SK-N-SH treated with all-trans-retinoic acid at 6 μM for 48 hours (cell line): Measurements from ENCODE around the gene C8G.

ENCODE experiments used
- ATAC-seq: fragments of 200-7000 bp; cut with Tn5 transposase; 3 replicates; pipeline ENCODE4 v1.9.1; 2020; ENCODE audit warnings: mild to moderate bottlenecking, moderate library complexity
- ARNTL ChIP-seq: fragments of 450-650 bp; formaldehyde crosslinking; IDR thresholded peaks from 2 replicates; pipeline ENCODE4 v1.5.0; 2020; ENCODE audit warnings: low read depth, mild to moderate bottlenecking, moderate library complexity, borderline replicate concordance
- CREB5 ChIP-seq: fragments of 250-450 bp; sonication (Bioruptor Pico); IDR thresholded peaks from 2 replicates; pipeline ENCODE4 v1.5.1; 2020; ENCODE audit warnings: low read depth, mild to moderate bottlenecking, moderate library complexity
- ESRRG ChIP-seq: fragments of 250-450 bp; sonication (Bioruptor Pico); IDR thresholded peaks from 2 replicates; pipeline ENCODE4 v1.6.1; 2021; ENCODE audit warnings: mild to moderate bottlenecking
- GLIS3 ChIP-seq: fragments of 250-450 bp; sonication (Bioruptor Pico); IDR thresholded peaks from 2 replicates; pipeline ENCODE4 v1.5.0; 2020; ENCODE audit warnings: mild to moderate bottlenecking, moderate library complexity
- OSR1 ChIP-seq: fragments of 250-450 bp; sonication (Bioruptor Pico); IDR thresholded peaks from 2 replicates; pipeline ENCODE4 v1.8.0; 2022; ENCODE audit warnings: moderate library complexity, mild to moderate bottlenecking, inconsistent platforms
- POU6F1 ChIP-seq: fragments of 250-450 bp; sonication (Bioruptor Pico); IDR thresholded peaks from 2 replicates; pipeline ENCODE4 v1.8.0; 2021; ENCODE audit warnings: low read depth, mild to moderate bottlenecking, moderate library complexity, borderline replicate concordance
- PPARA ChIP-seq: fragments of 250-450 bp; sonication (Bioruptor Pico); IDR thresholded peaks from 2 replicates; pipeline ENCODE4 v1.5.0; 2020; ENCODE audit warnings: mild to moderate bottlenecking, borderline replicate concordance
- RARB ChIP-seq: fragments of 250-450 bp; sonication (Bioruptor Pico); IDR thresholded peaks from 2 replicates; pipeline ENCODE4 v1.8.0; 2021; ENCODE audit warnings: mild to moderate bottlenecking, moderate library complexity
- SNAI2 ChIP-seq: fragments of 250-450 bp; sonication (Bioruptor Pico); IDR thresholded peaks from 2 replicates; pipeline ENCODE4 v1.5.0; 2020; ENCODE audit warnings: mild to moderate bottlenecking, moderate library complexity
- TCF4 ChIP-seq: fragments of 250-450 bp; sonication (Bioruptor Pico); IDR thresholded peaks from 2 replicates; pipeline ENCODE4 v1.8.0; 2021; ENCODE audit warnings: mild to moderate bottlenecking, moderate library complexity, borderline replicate concordance
- ZC3H10 ChIP-seq: fragments of 250-450 bp; sonication (Bioruptor Pico); IDR thresholded peaks from 2 replicates; pipeline ENCODE4 v1.5.1; 2021; ENCODE audit warnings: mild to moderate bottlenecking, moderate library complexity
- ZFP3 ChIP-seq: fragments of 250-450 bp; sonication (Bioruptor Pico); IDR thresholded peaks from 2 replicates; pipeline ENCODE4 v1.5.0; 2020; ENCODE audit warnings: mild to moderate bottlenecking, moderate library complexity
- ZFP30 ChIP-seq: fragments of 450-650 bp; formaldehyde crosslinking; IDR thresholded peaks from 2 replicates; pipeline ENCODE4 v1.5.0; 2022; ENCODE audit warnings: mild to moderate bottlenecking, moderate library complexity
- ZNF565 ChIP-seq: fragments of 450-650 bp; formaldehyde crosslinking; conservative IDR thresholded peaks from 2 replicates; pipeline ENCODE4 v1.5.0; 2020; ENCODE audit warnings: low read depth, mild to moderate bottlenecking, moderate library complexity
- ZNF8 ChIP-seq: fragments of 450-650 bp; formaldehyde crosslinking; IDR thresholded peaks from 2 replicates; pipeline ENCODE4 v1.5.0; 2020; ENCODE audit warnings: mild to moderate bottlenecking, moderate library complexity
- TF ChIP-seq, protein P1 (sequence below): fragments of 250-450 bp; sonication (Bioruptor Pico); IDR thresholded peaks from 2 replicates; pipeline ENCODE4 v1.8.0; 2020; ENCODE audit warnings: mild to moderate bottlenecking, moderate library complexity, borderline replicate concordance
- TF ChIP-seq, protein P2 (sequence below): fragments of 250-450 bp; sonication (Bioruptor Pico); IDR thresholded peaks from 2 replicates; pipeline ENCODE4 v1.5.1; 2021; ENCODE audit warnings: mild to moderate bottlenecking, moderate library complexity

The C8G gene

DNA sequence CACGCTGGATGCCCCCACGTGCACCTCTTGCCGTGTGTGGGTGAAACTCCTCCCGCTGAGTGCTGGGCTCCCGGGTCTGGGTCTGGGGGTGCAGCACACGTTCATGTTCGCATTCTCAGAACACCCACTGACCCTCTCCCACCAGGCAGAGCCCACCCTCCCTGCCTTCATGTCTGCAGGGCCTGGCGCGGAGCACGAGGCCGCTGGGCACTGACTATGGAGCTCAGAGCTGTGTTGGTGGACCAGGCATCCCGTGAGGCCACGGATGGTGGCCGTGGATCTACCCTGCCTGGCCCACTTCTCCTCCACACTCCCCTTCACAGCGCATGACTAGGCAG lies 15.9 kb downstream of the C8G start (continued):
- TF ChIP-seq CREB5 (CRISPR knock-in tag) (no peak), SNAI2 (CRISPR knock-in tag) (no peak), ZNF565 (CRISPR knock-in tag) (no peak)
- TF ChIP-seq, protein P1, sequence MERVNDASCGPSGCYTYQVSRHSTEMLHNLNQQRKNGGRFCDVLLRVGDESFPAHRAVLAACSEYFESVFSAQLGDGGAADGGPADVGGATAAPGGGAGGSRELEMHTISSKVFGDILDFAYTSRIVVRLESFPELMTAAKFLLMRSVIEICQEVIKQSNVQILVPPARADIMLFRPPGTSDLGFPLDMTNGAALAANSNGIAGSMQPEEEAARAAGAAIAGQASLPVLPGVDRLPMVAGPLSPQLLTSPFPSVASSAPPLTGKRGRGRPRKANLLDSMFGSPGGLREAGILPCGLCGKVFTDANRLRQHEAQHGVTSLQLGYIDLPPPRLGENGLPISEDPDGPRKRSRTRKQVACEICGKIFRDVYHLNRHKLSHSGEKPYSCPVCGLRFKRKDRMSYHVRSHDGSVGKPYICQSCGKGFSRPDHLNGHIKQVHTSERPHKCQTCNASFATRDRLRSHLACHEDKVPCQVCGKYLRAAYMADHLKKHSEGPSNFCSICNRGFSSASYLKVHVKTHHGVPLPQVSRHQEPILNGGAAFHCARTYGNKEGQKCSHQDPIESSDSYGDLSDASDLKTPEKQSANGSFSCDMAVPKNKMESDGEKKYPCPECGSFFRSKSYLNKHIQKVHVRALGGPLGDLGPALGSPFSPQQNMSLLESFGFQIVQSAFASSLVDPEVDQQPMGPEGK: no peak

DNA sequence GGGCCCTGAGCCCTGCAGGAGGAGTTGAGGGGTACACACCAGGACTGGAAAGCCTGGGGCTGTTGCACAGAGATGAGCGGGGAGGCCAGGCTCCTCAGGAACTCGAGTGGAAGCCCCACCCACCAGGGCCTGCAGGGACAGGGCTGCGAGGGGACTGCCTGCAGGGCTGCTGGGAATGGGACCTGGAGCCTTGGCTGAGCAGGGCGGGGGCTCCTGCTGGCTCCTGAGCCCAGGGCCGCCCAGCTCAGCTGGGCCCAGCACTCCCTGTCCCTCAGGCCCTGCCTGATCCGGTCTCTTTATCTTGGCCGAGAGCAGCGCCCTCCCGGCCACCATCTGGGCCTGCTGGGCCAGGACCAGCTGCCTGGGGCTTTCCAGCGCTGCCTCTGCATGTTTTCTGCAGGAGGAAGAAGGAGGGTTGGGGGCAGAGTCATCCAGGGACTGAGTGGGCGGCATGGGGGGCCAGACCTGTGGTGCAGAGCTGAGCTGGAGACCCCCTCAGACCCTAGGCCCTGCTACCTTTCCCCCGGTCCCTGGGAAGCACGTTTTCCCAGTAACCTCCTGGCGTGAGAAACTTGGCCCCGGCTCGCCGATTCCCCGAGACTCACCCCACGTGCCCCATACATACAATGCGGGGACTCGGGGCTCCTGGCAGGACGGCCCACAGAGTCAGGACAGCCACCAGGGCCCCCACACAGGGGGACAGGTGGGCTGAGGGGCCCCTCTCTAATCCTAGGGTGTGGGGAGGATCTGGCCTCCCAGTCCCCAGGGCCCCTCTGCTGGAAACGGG lies 16.4 kb downstream of the C8G start:
- no peak for ATAC-seq
- no peak for TF ChIP-seq ARNTL (CRISPR knock-in tag)
- no peak for TF ChIP-seq RARB (CRISPR knock-in tag)
- TF ChIP-seq, protein P1: no peak
- TF ChIP-seq GLIS3 (CRISPR knock-in tag): no peak
- TF ChIP-seq, protein P2, sequence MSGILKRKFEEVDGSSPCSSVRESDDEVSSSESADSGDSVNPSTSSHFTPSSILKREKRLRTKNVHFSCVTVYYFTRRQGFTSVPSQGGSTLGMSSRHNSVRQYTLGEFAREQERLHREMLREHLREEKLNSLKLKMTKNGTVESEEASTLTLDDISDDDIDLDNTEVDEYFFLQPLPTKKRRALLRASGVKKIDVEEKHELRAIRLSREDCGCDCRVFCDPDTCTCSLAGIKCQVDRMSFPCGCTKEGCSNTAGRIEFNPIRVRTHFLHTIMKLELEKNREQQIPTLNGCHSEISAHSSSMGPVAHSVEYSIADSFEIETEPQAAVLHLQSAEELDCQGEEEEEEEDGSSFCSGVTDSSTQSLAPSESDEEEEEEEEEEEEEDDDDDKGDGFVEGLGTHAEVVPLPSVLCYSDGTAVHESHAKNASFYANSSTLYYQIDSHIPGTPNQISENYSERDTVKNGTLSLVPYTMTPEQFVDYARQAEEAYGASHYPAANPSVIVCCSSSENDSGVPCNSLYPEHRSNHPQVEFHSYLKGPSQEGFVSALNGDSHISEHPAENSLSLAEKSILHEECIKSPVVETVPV: no peak
- no peak for TF ChIP-seq PPARA (CRISPR knock-in tag)
- TF ChIP-seq POU6F1 (CRISPR knock-in tag): no peak
- TF ChIP-seq CREB5 (CRISPR knock-in tag): no peak
- TF ChIP-seq SNAI2 (CRISPR knock-in tag): no peak
- TF ChIP-seq ZNF8 (CRISPR knock-in tag): no peak
- no peak for TF ChIP-seq ZFP3 (CRISPR knock-in tag)

DNA sequence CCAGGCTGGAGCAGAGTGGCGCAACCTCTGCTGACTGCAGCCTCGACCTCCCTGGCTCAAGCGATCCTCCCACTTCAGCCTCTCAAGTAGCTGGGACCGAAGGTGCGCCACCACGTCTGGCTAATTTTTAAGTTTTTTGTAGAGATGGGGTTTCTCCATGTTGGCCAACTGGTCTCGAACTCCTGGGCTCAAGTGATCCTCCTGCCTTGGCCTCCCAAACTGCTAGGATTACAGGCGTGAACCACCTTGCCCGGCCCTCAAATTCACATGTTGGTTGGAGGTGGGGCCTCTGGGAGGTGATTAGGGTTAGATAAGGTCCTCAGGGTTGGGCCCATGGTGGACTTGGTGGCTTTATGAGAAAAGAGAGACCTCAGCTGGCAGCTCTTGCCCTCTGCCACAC lies 17.1 kb downstream of the C8G start:
- ATAC-seq: no peak
- TF ChIP-seq ARNTL (CRISPR knock-in tag): no peak
- TF ChIP-seq CREB5 (CRISPR knock-in tag): no peak
- no peak for TF ChIP-seq ESRRG (CRISPR knock-in tag)
- TF ChIP-seq, protein P2: no peak
- TF ChIP-seq POU6F1 (CRISPR knock-in tag): no peak
- TF ChIP-seq, protein P1: no peak
- no peak for TF ChIP-seq ZFP3 (CRISPR knock-in tag)
- no peak for TF ChIP-seq SNAI2 (CRISPR knock-in tag)
- TF ChIP-seq ZFP30 (CRISPR knock-in tag): no peak
- TF ChIP-seq PPARA (CRISPR knock-in tag): no peak
- no peak for TF ChIP-seq ZNF8 (CRISPR knock-in tag)
- TF ChIP-seq TCF4 (CRISPR knock-in tag): no peak
- TF ChIP-seq ZC3H10 (CRISPR knock-in tag): no peak
- no peak for TF ChIP-seq OSR1 (CRISPR knock-in tag)
- TF ChIP-seq RARB (CRISPR knock-in tag): no peak
- TF ChIP-seq, all 23 proteins: peak for 0
